SK-N-SH (cell line): ENCODE data around the gene KLHDC7B. TPM values are rescaled to one million over a fixed set of nuclear protein-coding genes. Genes with fewer than 3 reads are reported as not detected.
A peak's percentile ranks its signal among the peaks of the same experiment; 100 is the strongest.

Experiments
- CTCF ChIA-PET: fragments of 300-600, 350-600 bp; formaldehyde crosslinking; extraction: SDS; loops from one replicate; lab custom pipeline; 2021; lab: Yijun Ruan, JAX
- POLR2A ChIA-PET: fragments of 350-600 bp; sonication (Branson Sonifier 250); formaldehyde crosslinking; extraction: SDS; loops from one replicate; lab custom pipeline; 2020; ENCODE audit warnings: antibody characterized with exemption, inconsistent platforms; lab: Yijun Ruan, JAX
- DNase-seq: peaks from one replicate; pipeline ENCODE4 v3.0.0; 2012
- H2AFZ ChIP-seq: fragments of 200-600 bp; sonication (generic); 2 replicates; pipeline ENCODE4 v1.8.1; 2016; ENCODE audit warnings: antibody characterized with exemption, mild to moderate bottlenecking, low read depth
- H3F3A ChIP-seq: fragments of 200-600 bp; sonication (generic); replicated peaks from 2 replicates; pipeline ENCODE3; 2016; ENCODE audit warnings: antibody characterized with exemption, mild to moderate bottlenecking; ENCODE audit not compliant: insufficient read depth
- H3K27ac ChIP-seq, 2 experiments: fragments of 200-500 bp in 1 of 2; fragments of 200-600 bp in 1 of 2; sonication (Bioruptor generic) in 1 of 2; sonication (generic), shearing (Covaris generic) in 1 of 2; 2 replicates each; pipeline versions ENCODE4 v1.5.1 to v1.6.1; 2014 to 2016; ENCODE audit warnings: low read depth in 2 of 2, inconsistent platforms in 1 of 2, low read length in 1 of 2, mild to moderate bottlenecking in 1 of 2, mixed read lengths in 1 of 2
- H3K27me3 ChIP-seq: fragments of 200-600 bp; sonication (generic), shearing (Covaris generic); 2 replicates; pipeline ENCODE4 v1.6.1; 2016; ENCODE audit warnings: mixed run types; ENCODE audit not compliant: insufficient read depth
- H3K36me3 ChIP-seq, 2 experiments: fragments of 200-500 bp in 1 of 2; fragments of 200-600 bp in 1 of 2; sonication (Bioruptor generic) in 1 of 2; sonication (generic) in 1 of 2; replicated peaks in 1 of 2; 2 replicates each; pipeline versions ENCODE3 to v1.5.1; 2014 to 2016; ENCODE audit warnings: low read length in 1 of 2, mild to moderate bottlenecking in 1 of 2; ENCODE audit not compliant: insufficient read depth in 2 of 2, control insufficient read depth in 1 of 2
- H3K4me1 ChIP-seq, 2 experiments: fragments of 200-500 bp in 1 of 2; fragments of 200-600 bp in 1 of 2; sonication (Bioruptor generic) in 1 of 2; sonication (generic), shearing (Covaris generic) in 1 of 2; 2 replicates each; pipeline versions ENCODE4 v1.5.1 to v1.6.1; 2014 to 2016; ENCODE audit warnings: low read depth in 1 of 2, low read length in 1 of 2, mixed run types in 1 of 2; ENCODE audit not compliant: insufficient read depth in 2 of 2, control insufficient read depth in 1 of 2
- H3K4me2 ChIP-seq: fragments of 200-600 bp; sonication (generic), shearing (Covaris generic); 2 replicates; pipeline ENCODE4 v1.6.1; 2017; ENCODE audit warnings: mixed run types
- H3K4me3 ChIP-seq, 2 experiments: fragments of 200-500 bp in 1 of 2; fragments of 200-600 bp in 1 of 2; sonication (Bioruptor generic) in 1 of 2; sonication (generic), shearing (Covaris generic) in 1 of 2; 2 replicates each; pipeline versions ENCODE4 v1.5.1 to v1.8.1; 2014 to 2016; ENCODE audit warnings: low read depth in 2 of 2, inconsistent platforms in 1 of 2, low read length in 1 of 2, mild to moderate bottlenecking in 1 of 2, mixed read lengths in 1 of 2, moderate library complexity in 1 of 2
- H3K79me2 ChIP-seq: fragments of 200-600 bp; sonication (generic); 2 replicates; pipeline ENCODE4 v1.8.1; 2017; ENCODE audit warnings: mild to moderate bottlenecking; ENCODE audit not compliant: insufficient read depth
- H3K9ac ChIP-seq: fragments of 200-600 bp; sonication (generic); 2 replicates; pipeline ENCODE4 v1.6.1; 2017; ENCODE audit warnings: mixed run types
- H3K9me2 ChIP-seq: fragments of 200-600 bp; sonication (generic); 2 replicates; pipeline ENCODE4 v1.6.1; 2017; ENCODE audit warnings: mixed run types
- H3K9me3 ChIP-seq: fragments of 200-600 bp; sonication (generic); 2 replicates; pipeline ENCODE4 v1.6.1; 2017; ENCODE audit warnings: mixed run types, mild to moderate bottlenecking, moderate library complexity
- H4K20me1 ChIP-seq: fragments of 200-600 bp; sonication (generic); 2 replicates; pipeline ENCODE4 v1.6.1; 2017; ENCODE audit warnings: mild to moderate bottlenecking, mixed run types; ENCODE audit not compliant: insufficient read depth
- CHD2 ChIP-seq: fragments of 150-350 bp; IDR thresholded peaks from 2 replicates; pipeline ENCODE4 v1.6.1; 2018; ENCODE audit warnings: low read length; ENCODE audit not compliant: partially characterized antibody
- EZH2phosphoT487 ChIP-seq: fragments of 200-600 bp; sonication (generic); IDR thresholded peaks from 2 replicates; pipeline ENCODE4 v1.6.1; 2017; ENCODE audit warnings: low read depth, mixed run types, mild to moderate bottlenecking, antibody characterized with exemption, moderate library complexity, borderline replicate concordance
- FOXM1 ChIP-seq: IDR thresholded peaks from 2 replicates; pipeline ENCODE4 v1.4.0; 2012; ENCODE audit warnings: low read depth, mild to moderate bottlenecking
- GABPA ChIP-seq: IDR thresholded peaks from 2 replicates; pipeline ENCODE4 v1.4.0; 2012; ENCODE audit warnings: low read depth, mild to moderate bottlenecking
- IRF3 ChIP-seq: fragments of 150-350 bp; IDR thresholded peaks from 2 replicates; pipeline ENCODE4 v1.6.1; 2016; ENCODE audit warnings: mild to moderate bottlenecking, low read depth, low read length
- JUND ChIP-seq: IDR thresholded peaks from 2 replicates; pipeline ENCODE4 v1.4.0; 2012
- MEF2A ChIP-seq: IDR thresholded peaks from 2 replicates; pipeline ENCODE4 v1.4.0; 2012; ENCODE audit warnings: low read depth, borderline replicate concordance
- MXI1 ChIP-seq: IDR thresholded peaks from 2 replicates; pipeline ENCODE4 v1.6.1; 2012; ENCODE audit warnings: mild to moderate bottlenecking, low read depth, low read length, improper control_type of control experiment
- NFIC ChIP-seq: IDR thresholded peaks from 2 replicates; pipeline ENCODE4 v1.4.0; 2012; ENCODE audit warnings: borderline replicate concordance
- PBX3 ChIP-seq: IDR thresholded peaks from 2 replicates; pipeline ENCODE4; 2012
- RAD21 ChIP-seq: IDR thresholded peaks from 2 replicates; pipeline ENCODE4 v1.6.1; 2012; ENCODE audit warnings: mild to moderate bottlenecking, low read length
- REST ChIP-seq: IDR thresholded peaks from 2 replicates; pipeline ENCODE4 v1.6.1; 2012; ENCODE audit warnings: mild to moderate bottlenecking, low read depth, low read length, moderate library complexity
- RFX5 ChIP-seq: IDR thresholded peaks from 2 replicates; pipeline ENCODE4 v1.6.1; 2012; ENCODE audit warnings: mild to moderate bottlenecking, improper control_type of control experiment, low read length
- RXRA ChIP-seq: IDR thresholded peaks from 2 replicates; pipeline ENCODE4 v1.4.0; 2012; ENCODE audit warnings: low read depth, mild to moderate bottlenecking, borderline replicate concordance
- SIN3A ChIP-seq: IDR thresholded peaks from 2 replicates; pipeline ENCODE4 v1.6.1; 2012; ENCODE audit warnings: low read depth, mild to moderate bottlenecking, low read length, moderate library complexity, borderline replicate concordance
- TAF1 ChIP-seq: IDR thresholded peaks from 2 replicates; pipeline ENCODE4 v1.6.1; 2012; ENCODE audit warnings: low read depth, mild to moderate bottlenecking, low read length, moderate library complexity, borderline replicate concordance
- TCF12 ChIP-seq: IDR thresholded peaks from 2 replicates; pipeline ENCODE4 v1.4.0; 2012
- TEAD4 ChIP-seq: IDR thresholded peaks from 2 replicates; pipeline ENCODE4 v1.4.0; 2012; ENCODE audit warnings: mild to moderate bottlenecking, borderline replicate concordance; ENCODE audit not compliant: insufficient read depth
- WGBS: methylation state at CpG from one replicate; pipeline ENCODE4 v1.1.6; 2017; ENCODE audit warnings: low lambda C conversion rate; 5-methylcytosine and 5-hydroxymethylcytosine counted together
- polyA plus RNA-seq, 3 experiments: library from polyadenylated mRNA; depleted of rRNA; stranded (reverse); fragments of >200 nt; gene quantifications; 2 replicates each; pipeline ENCODE4 v1.2.3, GENCODE V29; 2012
- TF ChIP-seq, protein P1 (sequence below): IDR thresholded peaks from 2 replicates; pipeline ENCODE4 v1.4.0; 2012; ENCODE audit warnings: low read depth, borderline replicate concordance

Gene KLHDC7B
- polyA plus RNA-seq, 1 of the 3 experiments (the other 2 are of a cell fraction), result 0.07 TPM

DNA sequence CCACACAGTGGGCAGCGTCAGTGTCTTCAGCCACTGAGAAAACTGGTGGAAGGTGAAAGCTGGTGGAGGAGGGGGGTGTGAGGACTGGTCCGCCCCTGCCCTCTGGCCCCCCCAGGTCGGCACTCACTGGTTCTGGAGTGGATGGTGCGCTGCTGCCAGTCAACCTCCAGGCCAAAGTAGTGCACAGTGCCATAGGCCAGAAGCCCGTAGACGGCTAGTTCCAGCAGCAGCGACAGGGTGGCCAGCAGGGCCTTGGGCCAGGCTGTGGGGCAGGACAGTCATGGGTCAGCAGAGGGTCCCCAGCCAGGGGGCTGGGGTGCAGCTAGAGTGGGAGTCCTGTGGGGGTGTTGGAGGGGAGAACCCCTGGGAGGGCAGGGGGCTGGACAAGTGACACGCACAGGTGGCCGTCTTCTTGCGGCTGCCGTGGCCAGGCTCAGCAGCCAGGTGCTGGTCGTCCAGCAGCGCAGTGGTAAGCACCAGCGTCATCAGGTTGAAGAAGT, 40.4 kb upstream of the KLHDC7B start (continued):
- no peak for TF ChIP-seq MEF2A
- TF ChIP-seq, all 33 proteins: peak for 0

DNA sequence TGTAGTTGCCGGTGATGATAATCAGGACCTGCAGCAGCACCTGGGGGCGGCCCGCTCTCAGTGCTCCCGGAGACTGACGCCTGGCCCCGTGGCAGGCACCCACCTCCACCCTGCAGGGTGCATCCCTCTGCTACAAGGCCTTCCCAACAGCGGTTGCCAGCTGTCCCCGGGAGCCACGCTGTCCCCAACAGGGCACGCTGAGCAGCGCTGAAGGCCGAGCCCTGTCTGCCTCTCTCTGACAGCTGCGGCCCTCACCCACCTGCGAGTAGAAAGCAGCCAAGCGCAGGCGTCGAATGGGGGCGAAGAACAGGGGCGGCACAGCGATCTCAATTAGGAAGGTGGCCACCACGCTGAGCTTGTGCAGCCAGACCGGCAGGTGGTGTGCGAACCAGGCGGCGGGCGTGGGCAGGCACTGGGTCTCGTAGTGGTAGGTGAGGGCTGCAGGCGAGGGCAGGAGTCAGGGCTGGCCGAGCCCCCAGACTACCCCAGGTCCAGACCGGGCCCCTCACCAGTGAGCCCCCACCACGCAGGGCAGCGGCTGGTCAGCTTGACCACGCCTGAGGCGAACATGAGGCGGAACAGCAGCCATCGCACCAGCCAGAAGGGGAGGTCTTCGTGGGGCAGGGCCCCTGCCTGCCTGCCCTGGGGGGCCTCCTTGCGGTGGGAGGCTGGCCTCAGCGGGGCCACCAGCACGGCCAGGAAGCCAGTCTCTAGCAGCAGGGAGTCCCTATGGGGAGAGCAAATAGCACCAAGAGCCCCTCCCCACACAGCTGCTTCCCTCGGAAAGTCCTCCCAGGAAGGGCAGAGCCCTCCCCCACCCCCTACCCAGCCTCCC, 39.7 kb upstream of the KLHDC7B start:
- Histone ChIP-seq H3K36me3 (peaks cover 0 to 18% of the 10 kb centered on the region in 2 experiments), H3F3A (peaks cover 6% of the 10 kb centered on the region), H3K4me1 (peaks cover 7 to 14% of the 10 kb centered on the region in 2 experiments; a peak in 3 of 4 replicates), H3K9ac (no peak overlapping the region; the same call in 1 of the 2 replicates), H3K9me3 (no peaks in the 10 kb centered on the region), H3K9me2 (no peaks in the 10 kb centered on the region), H2AFZ (no peak overlapping the region), H4K20me1 (no peaks in the 10 kb centered on the region), H3K79me2 (peaks cover 51% of the 10 kb centered on the region), H3K27me3 (no peaks in the 10 kb centered on the region), H3K27ac (no peak overlapping the region), H3K4me2 (peak overlapping the region; percentile 92), H3K4me3 (peak overlapping the region; percentile 62 to 81; a peak in 3 of 4 replicates)
- CTCF ChIA-PET, result interaction anchor here (0.9 to 1.1 kb wide), 2 partner anchors 8 to 20 kb away, joined by 4 to 5 read pairs; partner anchors contain the start of gene SCO2
- TF ChIP-seq TAF1, result no peak
- no peak for TF ChIP-seq MEF2A
- TF ChIP-seq SIN3A, result no peak
- no peak for TF ChIP-seq EZH2phosphoT487
- TF ChIP-seq CHD2, result no peak
- TF ChIP-seq GABPA, result no peak
- no peak for TF ChIP-seq PBX3
- no peak for TF ChIP-seq REST
- no peak for TF ChIP-seq NFIC
- no peak for TF ChIP-seq FOXM1
- no peak for TF ChIP-seq IRF3
- TF ChIP-seq RFX5, result no peak
- TF ChIP-seq, protein P1, sequence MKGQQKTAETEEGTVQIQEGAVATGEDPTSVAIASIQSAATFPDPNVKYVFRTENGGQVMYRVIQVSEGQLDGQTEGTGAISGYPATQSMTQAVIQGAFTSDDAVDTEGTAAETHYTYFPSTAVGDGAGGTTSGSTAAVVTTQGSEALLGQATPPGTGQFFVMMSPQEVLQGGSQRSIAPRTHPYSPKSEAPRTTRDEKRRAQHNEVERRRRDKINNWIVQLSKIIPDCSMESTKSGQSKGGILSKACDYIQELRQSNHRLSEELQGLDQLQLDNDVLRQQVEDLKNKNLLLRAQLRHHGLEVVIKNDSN, result no peak
- no peak for TF ChIP-seq TCF12
- no peak for TF ChIP-seq JUND
- TF ChIP-seq RXRA, result no peak
- no peak for TF ChIP-seq MXI1
- no peak for TF ChIP-seq TEAD4
- no peak for TF ChIP-seq RAD21
- WGBS, result 94% methylated on average over 25 of the region's 41 CpGs
- POLR2A ChIA-PET, result no interaction called here
- no peak for DNase-seq
